Fibroblast of lung (primary cell): ENCODE data around the gene IPO11. TPM values are rescaled to one million over a fixed set of nuclear protein-coding genes. Genes with fewer than 3 reads are reported as not detected.

ENCODE experiments used
- polyA plus RNA-seq, 2 donors: library from polyadenylated mRNA; depleted of rRNA in 1 of 2; stranded (reverse) in 1 of 2; unstranded in 1 of 2; fragments of >200 nt; gene quantifications; 2 replicates each; pipeline ENCODE4 v1.2.1, GENCODE V29; 2011 to 2012; ENCODE audit warnings: missing spikeins in 1 of 2
- total RNA-seq: library from RNA; depleted of rRNA; stranded (reverse); fragments of >200 nt; gene quantifications from 2 replicates; pipeline ENCODE4 v1.2.1, GENCODE V29; 2014

IPO11 gene
- total and polyA plus RNA-seq, 2 donors (not counting 1 experiment from before 2014, with no cell fraction given) = 19.9 to 28.2 TPM

Other genes starting within 250 kb of the IPO11 start
- 50.1 and 59.3 TPM in 2 replicates for gene KIF2A, start 106.6 kb upstream of the IPO11 start, total RNA-seq
- gene KIF2A, start 106.6 kb upstream of the IPO11 start, polyA plus RNA-seq = 43.7 and 53.7 TPM in 2 replicates
- 20.8 and 26.4 TPM in 2 replicates for gene DIMT1, start 8.9 kb upstream of the IPO11 start, total RNA-seq
- 40.2 and 41.3 TPM in 2 replicates for gene DIMT1, start 8.9 kb upstream of the IPO11 start, polyA plus RNA-seq
- 0.51 and 1.3 TPM in 2 replicates for gene LRRC70, start 166.1 kb downstream of the IPO11 start, total RNA-seq
- 0.17 and 0.34 TPM in 2 replicates for gene LRRC70, start 166.1 kb downstream of the IPO11 start, polyA plus RNA-seq